Muscle of leg (tissue), 11 donors: ENCODE results near the gene CPNE5. TPM values are rescaled to one million over a fixed set of nuclear protein-coding genes. Genes with fewer than 3 reads are reported as not detected.

Experiments used
- DNase-seq: peaks from one replicate; pipeline ENCODE4 v3.0.0; 2013
- H3K27ac ChIP-seq: one replicate; pipeline ENCODE4 v1.5.1; 2013; ENCODE audit warnings: mild to moderate bottlenecking, low read length, control low read depth
- H3K27me3 ChIP-seq: one replicate; pipeline ENCODE4 v1.6.1; 2013; ENCODE audit warnings: low read length; ENCODE audit not compliant: control insufficient read depth, insufficient read depth
- H3K36me3 ChIP-seq: one replicate; pipeline ENCODE4 v1.6.1; 2013; ENCODE audit warnings: low read length; ENCODE audit not compliant: control insufficient read depth, insufficient read depth
- H3K4me1 ChIP-seq: one replicate; pipeline ENCODE4 v1.6.1; 2013; ENCODE audit warnings: low read length; ENCODE audit not compliant: control insufficient read depth, insufficient read depth
- H3K4me3 ChIP-seq: one replicate; pipeline ENCODE4 v1.5.1; 2013; ENCODE audit warnings: low read length, control low read depth
- H3K9me3 ChIP-seq: replicated peaks from 2 replicates; pipeline ENCODE4 v1.6.1; 2013; ENCODE audit warnings: low read depth, low read length; ENCODE audit not compliant: control insufficient read depth
- WGBS: methylation state at CpG from one replicate; pipeline ENCODE4 v1.1.5; 2013; ENCODE audit warnings: missing lambda C conversion rate; ENCODE audit not compliant: insufficient coverage; 5-methylcytosine and 5-hydroxymethylcytosine counted together
- polyA plus RNA-seq, 8 donors: library from polyadenylated mRNA; unstranded; fragments of 120-200 nt; gene quantifications; one replicate each; pipeline versions ENCODE4 v1.2.1 to v1.2.3, GENCODE V29; 2013; ENCODE audit warnings: inconsistent platforms in 1 of 8, low replicate concordance in 1 of 8; ENCODE audit not compliant: insufficient read length in 8 of 8, insufficient read depth in 1 of 8
- total RNA-seq: library from RNA; stranded (reverse); fragments of 120-200 nt; gene quantifications from one replicate; pipeline ENCODE4 v1.2.4, GENCODE V29; 2013

Gene CPNE5
- total and polyA plus RNA-seq, 9 donors: 4.9 to 17.8 (median 8.2) TPM

DNA sequence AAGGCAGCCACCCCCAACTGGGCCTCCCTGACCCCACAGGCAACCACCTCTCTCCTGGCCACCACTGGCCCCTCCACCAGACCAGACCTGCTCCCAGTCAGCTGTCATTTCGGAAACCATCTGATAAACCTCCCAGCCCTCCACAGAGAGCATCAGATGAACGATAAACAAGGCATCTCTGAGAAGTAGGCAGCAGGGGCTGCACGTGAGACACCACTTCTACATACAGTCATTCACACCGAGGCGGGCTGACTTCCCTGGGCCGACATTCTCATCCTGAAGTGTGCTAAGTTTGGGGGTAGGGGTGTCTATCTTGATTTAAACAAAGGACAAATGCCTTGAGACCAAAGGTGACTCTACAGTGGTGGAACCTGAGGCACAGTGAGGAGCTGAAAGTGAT is 13.8 kb downstream of the CPNE5 start:
- H3K27me3 ChIP-seq: no peaks in the 10 kb centered on the region
- peaks cover 10% of the 10 kb centered on the region for H3K36me3 ChIP-seq
- no peak overlapping the region for H3K4me3 ChIP-seq
- H3K27ac ChIP-seq: peak overlapping the region; percentile 70
- no peaks in the 10 kb centered on the region for H3K9me3 ChIP-seq
- WGBS: 85% methylated on average over 5 of the region's 6 CpGs
- no peak for DNase-seq
- H3K4me1 ChIP-seq: peaks cover 79% of the 10 kb centered on the region

- DNase-seq: no peak
- peaks cover 70% of the 10 kb centered on the region for H3K4me1 ChIP-seq
- 58% methylated on average over 6 of the region's 7 CpGs for WGBS
Measured at GRCh38 chr6:36824253-36824652, 15.0 kb downstream of the CPNE5 start.

GRCh38 chr6:36823421-36824096 is 15.7 kb downstream of the CPNE5 start:
- DNase-seq: no peak
- Histone ChIP-seq H3K27me3 (no peaks in the 10 kb centered on the region), H3K9me3 (no peaks in the 10 kb centered on the region), H3K4me3 (no peak overlapping the region), H3K36me3 (peaks cover 12% of the 10 kb centered on the region), H3K4me1 (peaks cover 70% of the 10 kb centered on the region), H3K27ac (peak overlapping the region; percentile 70)
- 50% methylated on average over 7 of the region's 12 CpGs for WGBS

More at GRCh38 chr6:36824253-36824652, 15.0 kb downstream of the CPNE5 start:
- Histone ChIP-seq H3K27ac (peak overlapping the region; percentile 70), H3K4me3 (no peak overlapping the region), H3K27me3 (no peaks in the 10 kb centered on the region), H3K9me3 (no peaks in the 10 kb centered on the region), H3K36me3 (peaks cover 12% of the 10 kb centered on the region)

GRCh38 chr6:36822506-36823269 is 16.6 kb downstream of the CPNE5 start:
- H3K9me3 ChIP-seq: no peaks in the 10 kb centered on the region
- WGBS: 56% methylated on average over 16 of the region's 19 CpGs

GRCh38 chr6:36821581-36822335 is 17.5 kb downstream of the CPNE5 start:
- 87% methylated on average over 11 of the region's 14 CpGs for WGBS

More at GRCh38 chr6:36822506-36823269, 16.6 kb downstream of the CPNE5 start:
- H3K27ac ChIP-seq: peak overlapping the region; percentile 82
- H3K4me1 ChIP-seq: peaks cover 62% of the 10 kb centered on the region
- H3K36me3 ChIP-seq: peaks cover 12% of the 10 kb centered on the region
- no peak overlapping the region for H3K4me3 ChIP-seq
- no peaks in the 10 kb centered on the region for H3K27me3 ChIP-seq
- peak; percentile 71 for DNase-seq

GRCh38 chr6:36820700-36821580 is 18.3 kb downstream of the CPNE5 start:
- Histone ChIP-seq H3K27ac (peak overlapping the region; percentile 44), H3K4me1 (peaks cover 45% of the 10 kb centered on the region)
- WGBS: 56% methylated on average over 8 of the region's 12 CpGs

More at GRCh38 chr6:36821581-36822335, 17.5 kb downstream of the CPNE5 start:
- H3K36me3 ChIP-seq: peaks cover 12% of the 10 kb centered on the region
- peaks cover 53% of the 10 kb centered on the region for H3K4me1 ChIP-seq
- no peaks in the 10 kb centered on the region for H3K27me3 ChIP-seq
- no peak for DNase-seq
- peak overlapping the region; percentile 82 for H3K27ac ChIP-seq
- H3K9me3 ChIP-seq: no peaks in the 10 kb centered on the region
- H3K4me3 ChIP-seq: no peak overlapping the region

DNA sequence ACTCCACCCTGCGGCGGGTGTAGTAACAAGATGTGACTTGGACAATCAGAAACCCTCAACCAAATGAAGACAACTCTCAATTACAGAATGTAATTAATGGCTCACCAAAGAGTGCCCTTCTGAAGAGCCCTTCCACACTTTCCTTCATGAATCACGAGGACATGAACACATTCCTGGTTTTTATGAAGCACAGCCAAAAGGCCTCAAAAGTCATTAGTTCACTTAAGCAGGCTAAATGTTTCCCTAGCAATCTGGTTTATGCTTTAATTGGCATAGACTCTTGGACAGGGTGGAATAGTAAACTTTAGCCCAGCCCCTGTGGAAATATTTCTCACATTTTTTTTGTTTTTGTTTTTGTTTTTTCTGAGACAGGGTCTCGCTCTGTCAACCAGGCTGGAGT is 20.5 kb downstream of the CPNE5 start:
- H3K27me3 ChIP-seq: no peaks in the 10 kb centered on the region
- H3K36me3 ChIP-seq: peaks cover 12% of the 10 kb centered on the region
- no peak overlapping the region for H3K4me3 ChIP-seq
- 97% methylated on average over 3 of the region's 4 CpGs for WGBS
- H3K9me3 ChIP-seq: no peaks in the 10 kb centered on the region
- peaks cover 24% of the 10 kb centered on the region for H3K4me1 ChIP-seq
- H3K27ac ChIP-seq: no peak overlapping the region
- DNase-seq: no peak

More at GRCh38 chr6:36820700-36821580, 18.3 kb downstream of the CPNE5 start:
- H3K9me3 ChIP-seq: no peaks in the 10 kb centered on the region
- no peak overlapping the region for H3K4me3 ChIP-seq
- DNase-seq: no peak
- H3K27me3 ChIP-seq: no peaks in the 10 kb centered on the region
- peaks cover 12% of the 10 kb centered on the region for H3K36me3 ChIP-seq

- H3K4me1 ChIP-seq: peaks cover 16% of the 10 kb centered on the region
- H3K27ac ChIP-seq: no peak overlapping the region
- H3K36me3 ChIP-seq: peaks cover 12% of the 10 kb centered on the region
- DNase-seq: no peak
- no peaks in the 10 kb centered on the region for H3K9me3 ChIP-seq
- WGBS: 20% methylated on average over 1 of the region's 3 CpGs
- H3K4me3 ChIP-seq: no peak overlapping the region
- H3K27me3 ChIP-seq: no peaks in the 10 kb centered on the region
Measured at GRCh38 chr6:36817847-36818246, 21.4 kb downstream of the CPNE5 start.

- Histone ChIP-seq H3K27ac (no peak overlapping the region), H3K36me3 (peaks cover 8% of the 10 kb centered on the region), H3K4me1 (peaks cover 10% of the 10 kb centered on the region), H3K27me3 (no peaks in the 10 kb centered on the region), H3K9me3 (no peaks in the 10 kb centered on the region), H3K4me3 (no peak overlapping the region)
- 84% methylated on average over 8 of the region's 9 CpGs for WGBS
- DNase-seq: no peak
Measured at GRCh38 chr6:36817176-36817817, 21.9 kb downstream of the CPNE5 start.
